Right renal pelvis (tissue), 4 donors: ENCODE data around the gene LUC7L3. TPM values are rescaled to one million over a fixed set of nuclear protein-coding genes. Genes with fewer than 3 reads are reported as not detected.

Source experiments
- DNase-seq, 4 donors: peaks; one replicate each; pipeline ENCODE4 v3.0.0-alpha.2; 2013; ENCODE audit warnings: low read depth in 4 of 4, low spot score in 3 of 4, missing footprints in 1 of 4
- polyA plus RNA-seq, 4 donors: library from polyadenylated mRNA; unstranded; fragments of 120-200 nt; gene quantifications; one replicate each; pipeline ENCODE4 v1.2.1, GENCODE V29; 2013; ENCODE audit not compliant: insufficient read length in 4 of 4

Gene LUC7L3
- polyA plus RNA-seq, 4 donors, result 493 to 644 (median 630) TPM

DNA sequence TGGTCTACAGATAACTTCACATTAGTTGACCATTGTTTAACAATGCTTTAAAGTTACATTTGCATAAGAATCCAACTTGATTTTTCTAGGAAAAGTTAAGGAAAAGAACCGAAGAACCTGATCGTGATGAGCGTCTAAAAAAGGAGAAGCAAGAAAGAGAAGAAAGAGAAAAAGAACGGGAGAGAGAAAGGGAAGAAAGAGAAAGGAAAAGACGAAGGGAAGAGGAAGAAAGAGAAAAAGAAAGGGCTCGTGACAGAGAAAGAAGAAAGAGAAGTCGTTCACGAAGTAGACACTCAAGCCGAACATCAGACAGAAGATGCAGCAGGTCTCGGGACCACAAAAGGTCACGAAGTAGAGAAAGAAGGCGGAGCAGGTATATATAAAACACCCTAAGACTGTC is 26.2 kb downstream of the LUC7L3 start:
- no peak for DNase-seq

DNA sequence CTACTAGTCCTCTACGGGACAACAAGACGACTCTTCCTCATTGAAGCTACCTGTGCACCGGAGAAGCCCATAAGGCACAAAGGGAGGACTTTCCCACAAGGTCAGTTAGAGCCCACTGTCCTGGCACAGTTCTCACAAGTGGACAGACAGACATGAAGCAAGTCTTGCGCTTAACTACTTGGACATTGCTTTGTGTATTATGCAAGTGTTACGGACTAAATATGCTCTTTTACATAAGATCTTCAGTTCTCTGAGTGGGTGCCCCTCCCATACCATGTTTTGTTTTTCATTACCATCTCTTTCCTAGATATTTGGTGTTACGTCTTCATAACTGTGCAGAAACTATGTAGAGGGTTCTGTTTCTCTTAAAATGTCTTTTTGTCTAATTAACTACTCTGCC is 29.8 kb downstream of the LUC7L3 start:
- no peak for DNase-seq

DNA sequence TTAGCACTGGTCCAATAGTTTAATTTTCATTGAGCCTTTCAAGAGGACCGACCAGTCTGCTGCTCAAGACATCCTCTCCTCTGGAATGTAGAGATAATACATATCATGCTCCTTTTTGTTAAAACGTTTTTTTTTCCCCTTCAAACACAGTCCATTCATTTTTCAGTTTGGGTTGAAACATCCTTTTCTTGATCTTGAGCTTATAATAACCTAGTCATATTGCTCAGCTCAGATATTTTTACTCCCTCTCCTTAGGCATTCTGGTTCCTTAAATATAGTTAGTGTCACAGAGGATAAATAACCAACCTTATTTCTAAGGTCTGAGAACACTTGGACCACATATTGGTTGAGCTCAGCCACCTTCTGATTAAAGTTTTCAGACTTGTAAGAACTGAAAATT is 35.1 kb downstream of the LUC7L3 start:
- DNase-seq, result no peak

DNA sequence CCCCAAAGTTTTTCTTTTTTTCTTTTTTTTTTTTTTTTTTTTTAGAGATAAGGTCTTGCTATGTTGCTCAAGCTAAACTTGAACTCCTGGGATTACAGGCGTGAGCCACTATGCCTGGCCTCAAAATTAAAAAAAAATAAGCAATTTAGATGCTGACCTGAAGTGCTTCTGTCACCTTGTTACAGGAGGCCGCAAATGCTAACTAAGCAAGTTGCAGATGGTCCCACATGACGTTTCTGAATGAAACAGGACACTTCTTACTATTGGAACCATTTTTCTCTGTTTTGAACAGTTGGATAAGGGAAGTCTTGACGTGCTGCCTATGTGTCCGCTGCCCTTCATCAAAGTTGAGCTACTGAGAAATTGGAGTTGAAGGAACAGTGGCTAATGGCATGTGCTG is 39.1 kb downstream of the LUC7L3 start:
- DNase-seq, result no peak

DNA sequence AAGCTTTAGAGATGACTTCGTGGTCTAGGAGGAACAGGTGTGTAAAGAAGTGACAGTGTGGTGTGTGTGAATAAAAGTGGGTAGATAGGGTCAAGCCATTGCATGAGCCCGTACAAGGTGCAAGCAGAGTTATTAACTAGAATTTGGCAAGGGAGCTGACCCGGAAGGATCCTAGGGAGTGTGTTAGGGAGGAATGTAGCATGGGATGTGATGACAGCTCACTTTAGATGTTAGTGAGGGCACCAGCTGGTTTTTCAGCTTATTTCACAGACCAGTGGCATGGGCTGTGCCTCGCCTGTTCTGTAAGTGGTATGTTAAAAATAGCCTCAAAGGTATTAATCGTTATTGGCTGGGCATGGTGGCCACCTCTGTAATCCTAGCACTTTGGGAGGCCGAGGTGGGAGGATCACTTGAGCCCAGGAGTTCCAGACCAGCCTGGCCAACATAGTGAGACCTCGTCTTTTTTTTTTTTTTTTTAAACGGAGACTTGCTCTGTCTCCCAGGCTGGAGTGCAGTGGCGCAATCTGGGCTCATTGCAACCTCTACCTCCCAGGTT is 39.7 kb downstream of the LUC7L3 start:
- DNase-seq, result no peak

DNA sequence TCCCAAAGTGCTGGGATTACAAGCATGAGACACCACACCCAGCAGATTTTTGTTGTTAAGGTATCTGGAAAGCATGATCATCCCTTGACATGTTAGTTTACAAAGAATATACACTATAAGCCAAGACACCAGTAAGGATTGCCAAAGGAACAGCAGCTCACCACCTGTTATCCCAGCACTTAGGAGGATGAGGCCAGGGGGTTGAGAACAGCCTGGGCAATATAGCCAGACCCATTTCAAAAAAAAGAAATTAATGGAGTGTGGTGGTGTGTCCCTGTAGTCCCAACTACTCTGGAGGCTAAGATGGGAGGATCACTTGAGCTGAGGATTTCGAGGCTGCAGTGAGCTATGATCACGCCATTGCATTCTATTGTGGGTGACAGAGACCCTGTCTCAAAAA is 42.8 kb downstream of the LUC7L3 start:
- no peak for DNase-seq

DNA sequence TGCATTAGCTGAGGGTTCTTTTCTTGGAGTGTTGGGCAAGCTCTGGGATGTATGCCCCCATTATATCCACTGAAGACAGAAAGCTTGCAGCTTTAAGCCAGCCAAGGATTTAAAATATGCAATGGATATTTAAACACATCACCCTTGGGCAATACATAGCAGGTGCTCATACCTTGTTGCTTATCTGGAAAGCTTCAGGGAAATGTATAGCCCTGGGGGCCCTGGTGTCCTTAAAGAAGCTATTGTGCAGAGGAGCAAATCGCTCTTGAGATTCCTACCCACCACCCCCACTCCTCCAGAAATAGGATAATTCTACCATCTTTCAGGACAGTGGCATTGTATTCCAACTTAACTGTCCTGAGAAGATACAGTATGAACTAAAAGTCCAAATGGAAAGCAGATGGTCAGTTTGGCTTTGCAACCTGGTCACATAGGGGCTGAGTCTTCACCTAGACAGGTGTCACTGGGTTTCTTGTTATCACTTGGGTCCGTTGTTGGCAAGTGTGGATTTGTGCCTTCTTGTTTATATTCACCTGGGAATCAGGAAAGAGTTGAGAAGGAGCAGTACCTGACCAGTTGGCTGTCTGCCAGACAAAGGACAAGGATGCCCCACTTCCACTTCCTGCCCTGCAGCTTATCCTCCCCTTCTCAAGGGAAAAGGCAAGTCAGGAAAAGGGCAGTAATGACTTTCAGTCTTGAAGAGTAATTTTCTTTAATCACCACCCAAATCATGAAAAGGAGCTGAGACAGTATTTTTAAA is 44.5 kb downstream of the LUC7L3 start:
- no peak for DNase-seq

DNA sequence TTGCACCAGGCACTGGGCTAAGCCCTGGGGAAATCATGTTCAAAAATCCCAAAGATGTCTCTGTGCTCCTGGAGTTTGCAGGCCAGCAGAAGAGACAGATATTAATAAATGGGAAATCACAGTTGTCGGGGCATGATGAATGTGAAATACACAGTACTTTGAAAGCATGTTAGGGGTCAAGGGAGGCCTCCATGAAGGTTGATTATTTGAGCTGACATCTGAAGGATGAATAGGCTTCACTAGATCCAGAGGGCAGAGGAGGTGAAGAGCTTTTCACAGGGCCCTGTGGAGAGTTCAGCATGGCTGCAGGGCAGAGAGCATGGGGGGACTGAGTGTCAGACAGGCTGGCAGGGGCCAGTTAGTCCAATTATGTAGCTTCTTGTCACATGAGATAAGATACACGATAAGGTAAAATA is 45.3 kb downstream of the LUC7L3 start:
- no peak for DNase-seq

DNA sequence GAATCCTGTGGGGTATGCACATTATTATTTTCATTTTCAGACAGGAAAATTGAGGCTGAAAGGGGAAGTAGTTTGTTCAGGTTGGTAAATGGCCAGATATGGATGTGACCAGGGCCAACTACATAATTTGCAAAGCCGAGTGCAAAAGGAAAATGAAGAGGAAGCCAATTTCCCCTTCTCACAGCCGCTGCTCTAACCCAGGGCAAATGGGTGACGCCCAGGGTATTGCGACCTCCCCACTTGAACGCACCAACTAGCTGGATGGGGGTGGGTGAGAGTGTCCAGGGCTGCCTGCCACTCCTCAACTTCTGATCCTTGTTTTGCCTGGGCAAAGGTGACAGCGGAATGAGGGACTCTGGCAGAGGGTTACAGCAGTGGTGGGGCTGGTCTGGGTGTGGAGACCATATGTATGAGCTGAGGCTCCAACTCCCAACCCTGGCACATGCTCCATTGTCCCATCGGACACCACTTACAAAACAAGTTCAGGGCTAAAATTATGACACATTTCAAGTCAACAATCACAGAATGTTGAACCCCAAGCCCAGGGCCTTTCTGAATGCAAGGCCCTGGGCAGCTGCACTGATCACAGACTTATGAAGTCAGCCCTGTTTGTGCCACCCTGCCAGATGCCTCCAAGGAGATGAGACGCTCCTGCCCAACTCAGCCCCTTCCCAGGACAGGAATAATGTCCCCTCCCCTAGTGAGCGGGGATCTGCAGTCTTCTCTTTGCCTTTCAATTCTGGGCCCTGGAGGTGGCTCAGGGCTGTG is 46.2 kb downstream of the LUC7L3 start:
- DNase-seq, result no peak

DNA sequence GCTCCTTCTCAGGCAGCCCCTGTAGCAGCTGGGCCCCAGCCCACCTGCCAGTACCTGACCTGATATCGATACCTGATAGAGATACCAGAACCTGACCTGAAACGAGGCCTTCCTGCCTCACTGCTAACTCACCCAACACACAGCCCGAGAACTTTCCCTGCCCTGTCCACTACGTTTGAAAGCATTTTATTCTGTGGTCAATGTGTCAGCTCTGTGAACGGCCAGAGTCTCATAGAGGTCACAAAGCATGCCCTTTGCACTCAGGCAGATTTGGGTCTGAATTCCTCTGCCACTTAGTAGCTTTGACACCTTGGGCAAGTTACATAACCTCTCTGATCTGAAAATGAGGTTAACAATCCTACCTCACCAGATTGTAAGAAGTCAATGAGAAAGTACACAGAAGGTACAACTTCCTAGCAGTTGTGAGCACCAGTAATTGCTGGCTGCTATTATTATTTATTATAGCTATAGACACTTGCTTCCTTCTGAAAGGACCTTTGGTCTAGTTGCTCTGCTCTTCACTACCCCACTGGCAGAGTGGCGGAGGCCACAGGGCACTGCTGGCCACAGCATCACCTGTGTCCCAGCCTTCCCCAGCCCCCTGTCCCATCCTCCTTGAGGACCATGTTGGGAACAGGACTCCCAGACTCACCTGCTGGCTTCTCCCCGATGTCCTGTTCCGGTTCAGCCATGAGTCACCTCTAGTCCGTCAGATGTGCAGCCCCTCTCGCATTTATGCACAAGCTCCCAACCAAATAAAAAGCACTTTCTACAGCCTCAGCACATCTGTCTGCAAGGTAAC is 47.0 kb downstream of the LUC7L3 start:
- DNase-seq, result no peak

DNA sequence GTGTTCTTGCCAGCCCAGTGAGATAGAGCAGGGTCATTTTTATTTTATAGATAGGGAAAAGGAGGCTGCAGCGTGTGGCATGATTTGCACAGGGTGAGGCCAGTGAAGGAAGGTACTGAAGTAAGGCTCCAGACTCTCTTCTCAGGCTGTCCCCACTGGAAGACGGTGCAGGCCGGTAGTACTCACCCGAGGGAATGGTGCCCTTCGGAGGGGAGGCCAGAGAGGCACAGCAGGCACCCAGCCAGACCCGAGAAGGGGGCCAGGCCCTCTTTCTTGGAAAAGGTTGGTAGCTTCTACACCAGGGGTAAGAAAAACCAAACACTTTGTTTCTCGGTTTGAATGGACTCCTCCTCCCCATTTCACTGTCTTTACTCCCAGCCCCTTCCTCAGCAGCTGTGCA is 47.6 kb downstream of the LUC7L3 start:
- DNase-seq, result no peak

DNA sequence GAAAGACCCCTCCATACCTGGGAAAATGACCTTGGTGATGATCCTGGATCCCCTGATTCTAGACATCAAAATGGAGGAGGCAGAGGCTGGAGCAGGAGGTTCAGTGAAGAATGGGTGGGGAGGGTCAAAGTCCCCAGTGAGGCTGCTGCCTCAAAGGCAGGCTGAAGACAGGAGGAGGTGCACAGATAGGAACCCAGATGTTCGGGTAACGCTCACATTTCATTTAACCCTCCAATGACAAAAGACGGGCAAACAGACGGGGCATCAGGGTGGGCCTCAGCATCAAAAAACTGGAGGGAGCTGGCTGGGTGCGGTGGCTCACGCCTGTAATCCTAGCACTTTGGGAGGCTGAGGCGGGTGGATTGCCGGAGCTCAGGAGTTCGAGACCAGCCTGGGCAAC is 48.0 kb downstream of the LUC7L3 start, which contains the start of gene ANKRD40CL:
Gene ANKRD40CL (minus strand): TSS at position 73 of the 400 bp plus-strand sequence. CDS start 605 bp downstream, outside the sequence.
- DNase-seq, result no peak

DNA sequence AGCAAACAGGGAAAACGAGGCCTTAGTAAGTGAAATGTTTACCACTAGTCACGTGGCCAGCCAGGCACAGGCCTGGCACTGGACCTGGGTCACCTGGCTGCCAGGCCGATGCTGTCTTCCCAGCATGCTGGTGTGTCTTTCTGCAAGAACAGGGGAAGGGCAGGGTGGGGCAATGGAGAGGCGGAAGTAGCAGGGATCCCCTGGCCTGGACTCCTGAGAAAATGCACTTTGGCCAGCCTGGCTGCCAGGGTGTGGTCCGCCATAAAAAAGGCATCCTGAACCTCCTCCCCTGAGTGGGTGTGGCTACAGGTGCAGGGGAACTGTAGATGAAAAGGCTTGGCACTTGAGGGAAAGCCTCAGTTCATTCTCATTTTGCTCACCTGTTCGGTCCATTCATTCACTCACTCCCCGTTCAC is 49.0 kb downstream of the LUC7L3 start:
- DNase-seq, result no peak

DNA sequence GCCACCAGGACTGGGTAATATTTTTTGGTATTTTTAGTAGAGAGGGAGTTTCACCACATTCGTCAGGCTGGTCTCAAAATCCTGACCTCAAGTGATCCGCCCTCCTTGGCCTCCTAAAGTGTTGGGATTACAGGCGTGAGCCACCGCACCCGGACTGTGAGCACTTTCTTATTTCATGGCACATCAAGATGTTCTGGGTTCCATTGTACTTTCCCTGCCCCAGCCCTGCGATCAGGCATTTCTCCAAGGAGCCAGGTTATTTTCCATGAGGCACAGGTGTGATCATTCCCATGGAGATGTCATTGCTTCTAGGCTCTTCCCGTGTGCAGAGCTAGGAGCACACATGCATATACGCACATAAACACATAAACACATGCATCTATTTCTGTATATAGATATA is 50.5 kb downstream of the LUC7L3 start:
- no peak for DNase-seq

DNA sequence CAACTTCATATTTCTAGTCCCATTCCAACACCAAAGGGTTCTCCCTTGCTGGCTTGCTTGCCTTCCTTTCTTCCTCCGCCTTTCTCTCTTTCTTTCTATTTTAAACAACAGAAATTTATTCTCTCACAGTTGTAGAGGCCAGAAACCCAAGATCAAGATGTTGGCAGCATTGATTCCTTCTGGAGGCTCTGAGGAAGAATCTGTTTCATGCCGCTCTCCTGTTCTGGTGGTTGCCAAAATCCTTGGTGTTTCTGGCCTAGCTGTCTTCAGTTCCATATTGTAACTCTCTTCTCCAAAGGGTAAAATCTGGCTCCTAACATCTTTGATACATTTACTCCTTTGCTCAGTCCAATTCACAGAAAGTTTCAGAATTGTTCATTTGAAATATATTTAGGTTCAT is 50.9 kb downstream of the LUC7L3 start:
- DNase-seq, result no peak

DNA sequence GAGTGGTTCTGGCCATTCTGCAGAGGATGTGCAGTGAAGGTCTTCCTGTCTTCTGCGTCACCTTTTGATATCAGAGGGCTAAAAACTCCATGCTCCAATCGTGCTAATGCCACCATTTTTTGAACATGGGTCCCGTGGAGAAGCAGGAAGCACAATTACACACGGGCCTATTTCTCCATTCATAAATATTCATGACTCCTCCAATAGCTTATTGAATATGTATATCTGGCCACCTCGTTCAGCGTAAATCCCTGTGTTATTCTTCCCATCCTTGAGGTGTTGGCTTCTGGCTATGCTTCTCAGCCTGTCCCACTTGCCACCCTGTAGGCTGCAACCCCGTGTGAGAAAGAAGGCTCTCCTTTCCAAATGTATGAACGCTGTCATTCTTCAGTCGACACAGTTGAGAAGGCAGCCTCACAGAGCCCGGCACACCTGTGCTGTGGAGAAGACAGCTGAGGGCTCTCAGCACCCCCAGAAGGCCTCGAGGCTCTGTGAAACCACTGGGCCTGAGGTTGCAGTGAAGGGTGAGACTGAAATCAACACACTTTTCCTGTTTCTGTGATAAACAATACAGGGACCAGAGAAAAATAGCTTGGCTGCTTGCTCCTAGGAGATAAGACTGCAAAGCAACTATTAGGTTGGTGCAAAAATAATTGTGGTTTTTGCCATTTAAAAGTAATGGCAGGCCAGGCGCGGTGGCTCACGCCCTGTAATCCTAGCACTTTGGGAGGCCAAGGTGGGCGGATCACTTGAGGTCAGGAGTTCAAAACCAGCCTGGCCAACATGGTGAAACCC is 52.8 kb downstream of the LUC7L3 start:
- no peak for DNase-seq

DNA sequence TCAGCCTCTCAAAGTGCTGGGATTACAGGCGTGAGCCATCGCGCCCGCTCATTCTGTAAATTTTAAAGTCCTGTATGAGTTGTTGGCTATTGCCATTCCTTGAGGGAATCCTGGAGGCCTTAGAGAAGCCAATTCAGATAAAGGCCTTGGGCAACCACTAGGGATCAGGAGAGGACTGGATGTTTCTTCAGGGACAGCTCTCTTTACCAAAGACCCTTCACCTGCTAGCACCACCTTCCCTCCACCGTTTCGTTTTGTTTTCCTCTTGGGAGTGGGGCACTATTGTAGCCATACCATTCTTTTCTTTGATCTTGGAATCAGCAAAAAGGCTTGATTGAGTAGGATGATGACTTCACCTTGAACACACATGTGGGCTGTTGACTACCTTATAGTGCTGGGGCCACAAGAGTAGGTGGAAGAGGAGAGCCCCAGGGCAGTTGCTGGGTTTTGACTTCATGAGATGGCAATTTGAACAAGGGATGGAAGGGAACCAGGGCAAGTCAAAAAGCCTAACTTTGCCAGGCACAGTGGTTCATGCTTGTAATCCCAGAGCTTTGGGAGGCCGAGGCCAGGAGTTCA is 54.9 kb downstream of the LUC7L3 start:
- DNase-seq, result no peak

DNA sequence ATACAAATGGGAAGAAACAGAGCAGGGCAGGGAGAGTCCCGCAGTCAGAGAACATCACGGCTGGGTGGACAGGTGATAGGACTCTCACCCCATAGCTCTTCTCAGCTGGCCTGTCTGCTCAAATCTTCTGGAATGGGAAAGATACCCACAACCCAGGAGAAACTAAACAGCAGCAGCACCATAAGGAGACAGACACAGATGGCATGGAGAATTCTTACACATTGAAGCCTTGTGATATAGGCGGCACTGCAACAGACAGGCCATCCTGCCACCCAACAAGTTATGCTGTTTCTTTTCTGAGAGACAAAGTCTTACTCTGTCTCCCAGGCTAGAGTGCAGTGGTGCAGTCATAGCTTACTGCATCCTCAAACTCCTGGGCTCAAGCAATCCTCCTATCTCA is 56.5 kb downstream of the LUC7L3 start:
- DNase-seq, result no peak

DNA sequence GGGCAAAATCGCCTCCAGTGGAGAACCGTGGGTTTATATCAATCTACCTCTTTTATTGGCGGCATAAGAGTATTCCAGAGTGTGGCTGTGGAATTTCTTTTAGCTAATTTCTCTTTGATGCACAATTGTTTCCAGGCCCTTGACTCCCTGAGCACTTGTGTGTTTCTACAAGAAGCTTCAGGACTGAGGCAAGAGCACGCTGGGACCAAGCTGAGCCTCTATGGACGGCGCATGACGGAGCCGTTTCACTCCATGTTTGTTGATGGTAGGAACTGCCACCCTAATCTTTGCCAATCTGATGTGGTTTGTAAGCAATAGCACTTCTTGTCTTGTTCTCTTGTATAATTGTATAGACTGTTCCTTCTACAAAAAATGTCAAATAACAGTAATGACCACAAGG is 59.1 kb downstream of the LUC7L3 start:
- no peak for DNase-seq

DNA sequence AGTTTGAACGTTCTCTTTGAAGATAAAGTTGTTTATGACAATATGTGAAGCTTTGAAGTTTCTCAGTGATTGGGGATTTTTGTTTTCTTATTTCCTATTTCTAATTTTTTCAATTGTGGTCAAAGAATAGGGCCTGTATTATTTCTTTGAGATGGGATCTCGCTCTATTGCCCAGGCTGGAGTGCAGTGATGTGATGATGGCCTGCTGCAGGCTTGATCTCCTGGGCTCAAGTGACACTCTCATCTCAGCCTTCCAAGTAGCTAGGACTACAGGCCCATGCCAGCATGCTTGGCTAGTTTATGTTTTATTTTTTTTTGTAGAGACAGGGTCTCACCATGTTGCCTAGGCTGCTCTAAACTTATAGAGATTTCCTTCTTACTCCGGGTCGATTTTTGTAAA is 59.6 kb downstream of the LUC7L3 start:
- DNase-seq, result no peak
